Endothelial cell of hepatic sinusoid (primary cell): ENCODE data around the gene RTN4.
"Not testable (repeated sequence)": the region's sequence is repeated elsewhere in the genome, so short reads cannot be mapped to it uniquely, and the experiment has no call there.

Experiments
- in situ Hi-C: cut with HindIII; loops from 2 replicates; pipeline ENCODE4 v1.10.0; 2017; ENCODE audit warnings: low sequenced_read_pairs

The RTN4 gene

GRCh38 chr2:55073000-55073983, 23.0 kb upstream of the RTN4 start:
- in situ Hi-C loops: no loop called here

- in situ Hi-C loops: no loop called here
Observed at GRCh38 chr2:55063713-55064323, 13.6 kb upstream of the RTN4 start.

- in situ Hi-C loops: no loop called here
Observed at GRCh38 chr2:55063226-55063625, 13.0 kb upstream of the RTN4 start.

GRCh38 chr2:55062754-55063153, 12.5 kb upstream of the RTN4 start:
- in situ Hi-C loops: no loop called here

- in situ Hi-C loops: no loop called here
Observed at GRCh38 chr2:55061523-55062344, 11.5 kb upstream of the RTN4 start.

GRCh38 chr2:55059793-55060192, 9.5 kb upstream of the RTN4 start:
- in situ Hi-C loops: no loop called here

- in situ Hi-C loops: no loop called here
Observed at GRCh38 chr2:55057474-55057873, 7.2 kb upstream of the RTN4 start.

GRCh38 chr2:55056024-55056521, 5.8 kb upstream of the RTN4 start:
- in situ Hi-C loops: no loop called here

- in situ Hi-C loops: no loop called here
Observed at GRCh38 chr2:55054106-55054875, 4.0 kb upstream of the RTN4 start.

- in situ Hi-C loops: not testable (repeated sequence)
Observed at GRCh38 chr2:55053225-55053624, 3.0 kb upstream of the RTN4 start.

GRCh38 chr2:55052129-55053061, 2.1 kb upstream of the RTN4 start:
- in situ Hi-C loops: no loop called here

- in situ Hi-C loops: no loop called here
Observed at GRCh38 chr2:55051026-55051866, 995 bp upstream of the RTN4 start.

- in situ Hi-C loops: no loop called here
Observed at GRCh38 chr2:55049821-55050099, 491 bp downstream of the RTN4 start.

- in situ Hi-C loops: no loop called here
Observed at GRCh38 chr2:55049043-55049820, 1.0 kb downstream of the RTN4 start.

- in situ Hi-C loops: no loop called here
Observed at GRCh38 chr2:55048508-55049042, 1.7 kb downstream of the RTN4 start.

- in situ Hi-C loops: no loop called here
Observed at GRCh38 chr2:55047677-55048299, 2.5 kb downstream of the RTN4 start.

- in situ Hi-C loops: no loop called here
Observed at GRCh38 chr2:55045780-55046179, 4.5 kb downstream of the RTN4 start.
